GM19099 (cell line): ENCODE results near the gene HSD11B2.

Experiments used
- POLR2A ChIP-seq: IDR thresholded peaks from 3 replicates; pipeline ENCODE4 v1.6.1; 2011; ENCODE audit warnings: low read depth; ENCODE audit not compliant: insufficient read length; ENCODE audit errors: extremely low read depth

The HSD11B2 gene

DNA sequence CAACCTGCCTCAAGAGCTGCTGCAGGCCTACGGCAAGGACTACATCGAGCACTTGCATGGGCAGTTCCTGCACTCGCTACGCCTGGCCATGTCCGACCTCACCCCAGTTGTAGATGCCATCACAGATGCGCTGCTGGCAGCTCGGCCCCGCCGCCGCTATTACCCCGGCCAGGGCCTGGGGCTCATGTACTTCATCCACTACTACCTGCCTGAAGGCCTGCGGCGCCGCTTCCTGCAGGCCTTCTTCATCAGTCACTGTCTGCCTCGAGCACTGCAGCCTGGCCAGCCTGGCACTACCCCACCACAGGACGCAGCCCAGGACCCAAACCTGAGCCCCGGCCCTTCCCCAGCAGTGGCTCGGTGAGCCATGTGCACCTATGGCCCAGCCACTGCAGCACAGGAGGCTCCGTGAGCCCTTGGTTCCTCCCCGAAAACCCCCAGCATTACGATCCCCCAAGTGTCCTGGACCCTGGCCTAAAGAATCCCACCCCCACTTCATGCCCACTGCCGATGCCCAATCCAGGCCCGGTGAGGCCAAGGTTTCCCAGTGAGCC, 5.8 kb downstream of the HSD11B2 start:
- TF ChIP-seq POLR2A, result no peak

DNA sequence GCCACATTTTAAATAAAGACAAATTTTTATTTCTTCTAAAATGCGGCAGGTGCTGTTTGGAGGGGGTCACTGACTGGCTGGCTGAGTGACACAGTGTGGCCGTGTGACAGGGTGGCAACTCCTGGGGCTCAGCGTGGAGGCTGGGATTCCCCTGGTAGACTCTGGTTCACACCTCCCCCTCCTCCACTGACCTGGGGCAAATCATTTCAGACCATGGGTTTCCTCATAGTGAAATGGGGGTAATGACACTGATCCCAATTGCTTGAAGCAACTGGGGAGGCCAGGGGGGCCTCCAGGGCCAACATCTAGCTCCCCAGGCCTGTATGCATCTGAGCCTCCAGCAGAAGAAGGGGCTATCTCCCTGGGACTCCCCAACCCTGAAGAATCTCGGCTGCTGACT, 6.6 kb downstream of the HSD11B2 start:
- TF ChIP-seq POLR2A, result no peak

GRCh38 chr16:67438098-67438791, 7.3 kb downstream of the HSD11B2 start:
- TF ChIP-seq POLR2A, result no peak

DNA sequence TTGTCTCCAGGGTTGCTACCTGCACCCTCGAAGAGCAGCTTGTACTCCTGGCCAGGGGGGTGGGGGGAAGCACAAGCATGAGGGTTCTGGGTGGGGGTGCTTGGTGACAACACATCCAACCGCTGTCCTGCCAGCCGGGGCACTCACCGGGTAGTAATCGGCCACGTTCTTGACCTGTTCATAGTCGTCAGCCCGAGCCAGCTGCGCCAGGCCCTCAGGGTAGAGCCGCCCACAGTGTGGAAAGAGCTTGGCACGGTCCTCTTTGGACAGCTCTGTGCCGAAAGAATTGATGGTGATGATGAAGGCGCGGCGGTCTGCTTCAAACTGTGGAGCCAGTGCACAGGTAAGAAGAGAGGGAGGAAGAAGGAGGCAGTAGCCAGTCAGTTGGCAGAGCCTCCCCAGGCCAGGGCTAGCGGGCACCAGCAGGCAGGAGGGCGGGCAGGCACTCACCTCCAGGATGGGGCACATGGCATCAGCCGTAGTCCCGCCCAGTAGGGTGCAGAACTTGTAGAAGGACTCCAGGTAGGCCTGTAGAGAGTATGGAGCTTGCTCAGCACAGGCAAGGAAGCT, 8.0 kb downstream of the HSD11B2 start:
- TF ChIP-seq POLR2A, result no peak

DNA sequence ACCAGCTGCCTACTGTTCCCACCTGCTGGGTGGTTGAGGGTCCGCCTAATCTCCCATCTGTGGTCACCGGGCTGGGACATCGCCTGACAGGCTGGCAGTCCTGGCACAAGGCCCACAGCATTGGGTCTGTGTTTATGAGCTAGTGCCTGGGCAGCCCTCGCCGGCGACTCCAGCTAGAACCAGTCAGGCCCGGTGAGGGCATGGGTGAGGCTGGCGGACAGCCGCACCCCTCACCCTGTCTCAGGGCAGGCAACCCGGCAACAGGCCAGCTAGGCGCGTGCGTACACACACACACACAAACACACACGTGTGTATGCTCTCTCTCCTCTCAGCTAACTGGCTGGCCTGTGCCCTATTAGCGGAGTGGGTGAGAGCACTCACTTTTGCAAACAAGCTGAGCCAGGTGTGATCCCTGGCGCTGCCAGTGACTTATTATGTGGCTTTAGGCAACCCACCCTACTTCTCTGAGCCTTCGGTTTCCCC, 10.4 kb downstream of the HSD11B2 start:
- no peak for TF ChIP-seq POLR2A

- no peak for TF ChIP-seq POLR2A
These were observed 11.0 kb downstream of the HSD11B2 start for GRCh38 chr16:67441907-67442306.

DNA sequence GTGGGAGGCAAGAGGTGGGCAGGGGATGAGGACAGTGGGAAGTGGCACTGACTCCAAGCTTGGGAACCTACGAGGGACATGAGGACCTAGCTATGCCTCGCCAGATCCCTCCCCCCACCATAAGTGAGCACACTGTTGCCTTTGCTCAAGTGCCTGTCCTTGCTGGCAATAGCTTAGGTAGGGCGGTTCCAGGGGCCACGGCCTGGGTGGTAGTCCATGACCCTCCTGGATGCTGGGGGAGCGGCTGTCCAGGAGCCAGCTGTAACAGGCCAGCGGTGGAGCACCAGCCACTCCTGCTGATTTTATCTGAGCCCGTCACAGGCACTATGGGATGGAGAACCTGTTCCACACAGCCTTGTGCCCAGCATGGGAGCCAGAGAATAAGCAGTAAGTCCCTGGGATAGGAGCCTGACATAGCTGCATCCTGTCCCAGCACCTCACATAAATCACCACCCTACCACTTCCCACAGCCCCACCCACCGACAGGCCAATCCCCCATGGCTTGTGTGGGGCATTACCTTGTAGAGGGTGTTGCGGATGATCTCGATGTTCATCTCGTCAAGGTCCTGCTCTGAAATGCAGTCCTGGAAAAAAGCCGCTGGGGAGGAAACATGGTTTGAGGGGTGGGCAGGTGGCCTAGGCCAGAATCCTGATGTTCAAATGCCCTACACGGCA, 11.8 kb downstream of the HSD11B2 start:
- no peak for TF ChIP-seq POLR2A

DNA sequence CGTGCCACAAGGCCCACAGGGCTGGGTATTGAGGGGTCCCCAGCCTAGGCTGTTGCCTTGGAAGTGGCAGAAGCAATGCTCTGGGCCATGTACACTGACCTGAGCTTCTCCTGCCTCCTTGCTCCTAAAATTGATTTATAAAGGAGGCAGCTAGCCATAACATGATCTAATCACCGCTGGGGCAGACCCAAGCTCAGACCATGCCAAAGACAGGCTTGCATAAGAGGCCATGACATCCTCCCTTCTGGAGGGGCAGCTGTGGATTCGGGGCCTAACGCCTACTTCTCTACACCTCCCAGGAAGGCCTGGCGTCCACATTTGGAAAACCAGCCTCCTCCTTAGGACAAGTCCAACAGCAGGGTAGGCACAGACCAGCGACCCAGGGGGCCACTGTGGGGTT, 12.3 kb downstream of the HSD11B2 start:
- TF ChIP-seq POLR2A, result no peak

DNA sequence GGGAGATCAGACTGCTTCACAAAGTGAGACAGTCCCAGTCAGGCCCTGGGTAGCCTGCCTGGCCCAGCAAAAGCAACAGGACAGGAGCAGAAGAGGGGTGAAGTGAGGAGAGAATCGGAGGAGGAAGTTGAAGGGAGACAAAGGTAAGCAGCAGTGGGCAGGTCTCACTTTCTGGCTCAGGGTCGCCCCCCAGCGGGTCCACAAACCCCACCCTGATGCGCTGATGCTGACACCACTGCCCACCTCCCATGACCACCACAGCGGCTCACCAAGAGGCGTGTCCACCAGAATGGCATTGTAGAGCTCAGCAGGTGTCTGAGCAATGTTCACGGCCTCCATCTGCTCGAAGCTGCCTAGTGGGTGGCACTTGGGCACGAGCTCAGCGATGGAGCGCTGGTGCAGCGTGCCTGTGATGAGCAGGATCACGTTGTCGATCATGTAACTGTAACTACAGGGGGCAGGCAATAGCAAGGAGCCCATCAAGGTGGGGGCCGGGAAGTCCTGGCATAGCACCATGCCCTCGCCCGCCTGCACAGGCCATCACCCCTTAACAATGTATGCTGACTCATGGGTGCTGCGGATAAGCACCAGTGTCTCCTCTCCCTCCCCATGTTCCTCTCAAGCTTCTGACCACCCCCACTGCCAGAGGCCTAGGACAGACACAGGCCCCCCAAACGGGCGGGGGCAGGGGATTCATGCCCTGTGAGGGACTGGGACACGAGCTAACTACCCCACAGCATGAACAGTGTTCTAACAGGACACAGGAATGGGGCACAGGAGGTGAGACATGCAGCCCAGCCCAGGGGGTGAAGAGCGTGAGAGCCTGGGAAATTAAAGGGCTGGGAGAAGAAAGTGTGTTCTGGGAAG, 13.6 kb downstream of the HSD11B2 start:
- no peak for TF ChIP-seq POLR2A

DNA sequence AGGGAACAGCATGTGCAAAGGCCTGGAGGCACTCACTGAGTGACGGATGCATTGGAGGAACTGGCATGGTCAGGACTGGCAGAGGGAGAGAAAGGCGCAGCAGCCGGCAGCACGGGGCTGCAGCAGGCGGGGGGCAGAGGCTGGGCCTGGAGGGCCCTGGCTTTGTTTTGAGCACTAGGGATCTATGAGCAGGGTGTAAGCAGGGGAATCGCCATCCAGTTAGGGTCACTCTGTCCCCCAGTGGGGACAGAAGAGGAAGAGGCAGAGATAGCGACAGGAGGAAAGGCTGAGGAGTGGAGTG, 14.2 kb downstream of the HSD11B2 start:
- TF ChIP-seq POLR2A, result no peak

GRCh38 chr16:67445441-67445912, 14.6 kb downstream of the HSD11B2 start:
- TF ChIP-seq POLR2A, result no peak

DNA sequence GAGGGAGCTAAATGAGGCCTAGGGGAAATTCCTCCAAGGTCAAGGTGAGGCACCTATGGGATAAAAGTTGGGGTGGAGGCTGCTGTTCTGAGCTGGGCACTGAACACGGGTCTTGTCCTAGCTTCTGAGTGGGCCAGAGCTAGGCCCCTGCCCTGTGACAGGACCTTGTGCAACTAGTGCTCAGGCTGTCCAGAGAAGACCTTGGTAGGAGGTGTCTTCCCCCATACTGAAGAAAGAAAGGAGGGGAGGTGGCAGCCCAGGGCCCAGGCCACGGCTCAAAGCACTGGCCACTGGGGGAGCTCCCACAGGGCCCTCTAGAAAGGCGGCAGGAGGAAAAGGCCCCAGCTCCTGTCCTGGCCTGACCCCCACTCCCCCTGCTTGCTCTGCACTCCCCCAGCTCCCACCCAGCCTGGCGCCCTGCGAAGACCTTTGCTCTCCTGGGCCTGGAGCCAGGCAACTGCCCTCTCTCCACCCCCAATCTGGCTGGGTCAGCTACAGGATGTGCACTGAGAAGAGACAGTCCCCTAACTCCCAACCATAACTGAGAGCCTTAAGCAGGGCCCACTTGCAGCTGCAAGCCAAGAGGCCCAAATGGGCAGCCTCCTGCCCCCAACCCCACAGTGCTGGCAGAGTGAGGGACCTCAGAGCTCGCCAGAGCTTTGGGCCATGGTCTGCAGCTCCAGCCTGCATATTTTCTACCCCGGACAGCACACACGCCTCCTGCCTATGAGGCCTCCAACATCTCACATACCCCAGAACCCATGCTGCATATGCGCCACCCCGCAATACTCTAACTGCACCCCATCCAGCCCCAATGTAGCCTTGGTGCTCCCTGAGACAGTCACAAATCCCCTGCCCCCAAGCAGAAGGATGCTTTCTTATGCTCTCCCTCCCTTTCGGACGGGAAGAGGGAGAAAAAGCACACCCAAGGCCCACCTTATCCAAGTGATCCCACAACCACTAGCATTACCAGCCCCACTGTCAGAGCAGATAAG, 15.3 kb downstream of the HSD11B2 start:
- no peak for TF ChIP-seq POLR2A

DNA sequence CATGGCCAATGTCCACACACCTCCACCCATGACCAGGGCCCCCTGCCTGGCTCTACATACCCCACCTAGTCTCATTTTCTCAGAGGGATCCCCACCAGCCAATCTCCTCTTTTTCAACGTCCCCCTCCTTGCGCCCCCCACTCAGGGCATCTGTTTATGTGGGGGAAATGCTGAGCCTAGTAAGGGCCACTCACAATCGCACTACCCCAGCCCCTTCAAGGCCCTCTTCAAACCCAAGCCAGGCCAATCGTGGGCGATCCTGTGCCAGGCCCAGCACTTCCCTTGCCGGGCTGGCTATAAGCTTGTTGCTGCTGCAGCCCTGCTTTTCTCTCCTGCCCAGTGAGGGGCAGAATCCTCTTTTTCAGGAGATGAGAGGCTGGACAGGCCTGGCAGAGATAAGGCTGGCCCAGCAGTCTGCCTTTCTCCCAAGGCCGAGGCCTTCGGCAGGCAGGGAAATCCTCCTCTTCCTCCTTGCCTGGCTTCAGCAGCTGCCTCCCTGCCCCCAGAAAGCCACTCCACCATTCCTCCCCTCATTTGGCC, 16.1 kb downstream of the HSD11B2 start:
- TF ChIP-seq POLR2A, result no peak
